Fibroblast of villous mesenchyme (primary cell): ENCODE measurements around the gene ZKSCAN5. TPM values are rescaled to one million over a fixed set of nuclear protein-coding genes. Genes with fewer than 3 reads are reported as not detected.
"Not testable (repeated sequence)": the region's sequence is repeated elsewhere in the genome, so short reads cannot be mapped to it uniquely, and the experiment has no call there.

Experiments used
- DNase-seq: peaks from one replicate; pipeline ENCODE4 v3.0.0-alpha.2; 2010; ENCODE audit warnings: low read depth
- H3K4me3 ChIP-seq: 2 replicates; pipeline ENCODE4 v1.5.1; 2011; ENCODE audit warnings: low read depth, mild to moderate bottlenecking, low read length
- total RNA-seq: library from RNA; depleted of rRNA; stranded (reverse); fragments of >200 nt; gene quantifications from 2 replicates; pipeline ENCODE4 v1.2.3, GENCODE V29; 2012
- TF ChIP-seq, protein P1 (sequence below): IDR thresholded peaks from 2 replicates; pipeline ENCODE4 v1.5.1; 2012; ENCODE audit warnings: low read depth, mild to moderate bottlenecking, low read length; ENCODE audit not compliant: insufficient read depth

The ZKSCAN5 gene
- total RNA-seq, 1 donor = 17.7 TPM

DNA sequence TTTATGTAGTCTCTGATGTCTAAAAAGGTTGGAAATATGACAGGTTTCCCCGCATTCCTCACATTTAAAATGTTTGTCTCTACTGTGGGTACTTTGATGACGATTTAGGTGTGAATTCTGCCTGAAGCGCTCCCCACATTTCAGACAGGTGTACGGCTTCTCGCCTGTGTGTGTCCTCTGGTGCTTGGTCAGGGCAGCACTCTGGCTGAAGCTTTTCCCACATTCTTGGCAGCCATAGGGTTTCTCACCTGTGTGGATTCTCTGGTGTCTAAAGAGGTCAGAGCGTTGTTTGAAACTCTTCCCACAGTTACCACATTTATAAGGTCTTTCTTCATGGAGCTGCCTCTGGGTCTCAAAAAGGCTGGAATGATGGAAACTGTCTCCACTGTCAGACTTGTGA is 10.6 kb upstream of the ZKSCAN5 start:
- no peak for DNase-seq
- no peak overlapping the region for H3K4me3 ChIP-seq
- TF ChIP-seq, protein P1, sequence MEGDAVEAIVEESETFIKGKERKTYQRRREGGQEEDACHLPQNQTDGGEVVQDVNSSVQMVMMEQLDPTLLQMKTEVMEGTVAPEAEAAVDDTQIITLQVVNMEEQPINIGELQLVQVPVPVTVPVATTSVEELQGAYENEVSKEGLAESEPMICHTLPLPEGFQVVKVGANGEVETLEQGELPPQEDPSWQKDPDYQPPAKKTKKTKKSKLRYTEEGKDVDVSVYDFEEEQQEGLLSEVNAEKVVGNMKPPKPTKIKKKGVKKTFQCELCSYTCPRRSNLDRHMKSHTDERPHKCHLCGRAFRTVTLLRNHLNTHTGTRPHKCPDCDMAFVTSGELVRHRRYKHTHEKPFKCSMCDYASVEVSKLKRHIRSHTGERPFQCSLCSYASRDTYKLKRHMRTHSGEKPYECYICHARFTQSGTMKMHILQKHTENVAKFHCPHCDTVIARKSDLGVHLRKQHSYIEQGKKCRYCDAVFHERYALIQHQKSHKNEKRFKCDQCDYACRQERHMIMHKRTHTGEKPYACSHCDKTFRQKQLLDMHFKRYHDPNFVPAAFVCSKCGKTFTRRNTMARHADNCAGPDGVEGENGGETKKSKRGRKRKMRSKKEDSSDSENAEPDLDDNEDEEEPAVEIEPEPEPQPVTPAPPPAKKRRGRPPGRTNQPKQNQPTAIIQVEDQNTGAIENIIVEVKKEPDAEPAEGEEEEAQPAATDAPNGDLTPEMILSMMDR = no peak

DNA sequence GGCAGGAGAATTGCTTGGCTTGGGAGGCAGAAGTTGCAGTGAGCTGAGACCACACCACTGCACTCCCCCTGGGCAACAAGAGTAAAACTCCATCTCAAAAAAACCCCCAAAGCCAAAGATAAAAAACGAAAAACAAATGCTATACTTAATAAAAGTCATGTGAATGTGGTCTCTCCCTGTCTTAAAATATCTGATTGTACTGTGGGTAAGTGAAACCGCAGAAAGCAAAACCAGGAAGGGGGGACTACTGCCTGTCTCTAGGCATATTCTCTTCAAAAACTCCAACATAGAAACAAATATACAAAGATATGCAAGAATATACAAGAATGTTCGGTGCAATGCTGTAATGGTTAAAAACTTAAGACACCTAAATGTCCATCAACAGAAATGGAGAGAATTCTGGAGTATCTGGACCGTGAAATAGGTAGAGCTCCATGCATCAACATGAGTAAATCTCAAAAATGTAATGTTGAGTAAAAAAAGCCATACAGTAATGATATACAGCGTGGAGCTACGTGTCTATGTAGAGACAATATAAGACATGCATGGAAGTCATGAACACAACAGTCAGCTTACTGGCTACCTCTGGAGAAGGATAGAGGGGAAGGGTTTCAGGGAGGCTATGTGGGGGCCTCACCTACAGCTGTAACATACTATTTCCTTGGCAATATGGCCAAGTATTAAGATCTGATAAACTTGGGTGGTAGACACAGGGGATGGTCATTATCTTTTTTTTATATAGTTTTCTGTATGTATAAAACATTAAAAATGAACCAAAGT is 6.5 kb upstream of the ZKSCAN5 start:
- TF ChIP-seq, protein P1 = no peak
- no peak for DNase-seq
- peak overlapping the region; percentile 90 for H3K4me3 ChIP-seq

DNA sequence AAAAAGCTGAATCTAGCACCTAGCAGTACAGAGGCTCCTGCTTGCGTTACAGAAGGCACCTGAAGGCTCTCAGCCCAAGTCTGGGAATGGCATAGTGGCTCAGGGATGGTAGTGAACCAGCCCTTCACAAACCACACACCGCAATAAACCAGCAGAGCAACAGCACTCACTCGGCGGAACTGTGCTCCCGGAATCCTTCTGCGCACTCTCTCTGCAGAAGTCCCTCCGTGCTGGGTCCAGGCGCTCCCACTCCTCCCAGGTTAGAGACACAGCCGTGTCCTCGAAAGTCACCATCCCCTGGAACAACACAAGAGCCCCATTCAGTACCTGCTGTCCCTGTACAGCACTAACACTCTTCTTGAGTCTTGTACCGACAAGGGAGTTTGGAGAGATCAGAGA is 5.9 kb upstream of the ZKSCAN5 start:
- peak overlapping the region; percentile 90 for H3K4me3 ChIP-seq
- DNase-seq = no peak
- TF ChIP-seq, protein P1 = no peak

DNA sequence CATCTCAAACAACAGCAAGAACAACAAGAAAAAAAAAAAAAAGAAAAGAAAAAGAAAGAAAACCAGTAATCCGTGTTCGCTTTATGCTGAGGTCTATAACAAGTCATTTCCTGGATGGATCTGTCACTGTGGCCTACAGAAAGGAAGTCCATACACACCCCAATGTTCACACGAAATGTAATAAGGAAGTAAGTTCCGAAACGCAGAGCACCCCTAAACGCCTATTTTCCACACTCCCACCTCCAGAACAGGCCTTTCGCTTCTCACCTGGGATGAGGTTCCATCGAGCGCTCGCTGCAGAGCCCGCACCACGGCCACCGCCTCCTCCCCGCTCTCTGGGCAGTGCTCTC is 5.1 kb upstream of the ZKSCAN5 start:
- DNase-seq = peak; percentile 21
- H3K4me3 ChIP-seq = peak overlapping the region; percentile 90
- TF ChIP-seq, protein P1 = no peak

DNA sequence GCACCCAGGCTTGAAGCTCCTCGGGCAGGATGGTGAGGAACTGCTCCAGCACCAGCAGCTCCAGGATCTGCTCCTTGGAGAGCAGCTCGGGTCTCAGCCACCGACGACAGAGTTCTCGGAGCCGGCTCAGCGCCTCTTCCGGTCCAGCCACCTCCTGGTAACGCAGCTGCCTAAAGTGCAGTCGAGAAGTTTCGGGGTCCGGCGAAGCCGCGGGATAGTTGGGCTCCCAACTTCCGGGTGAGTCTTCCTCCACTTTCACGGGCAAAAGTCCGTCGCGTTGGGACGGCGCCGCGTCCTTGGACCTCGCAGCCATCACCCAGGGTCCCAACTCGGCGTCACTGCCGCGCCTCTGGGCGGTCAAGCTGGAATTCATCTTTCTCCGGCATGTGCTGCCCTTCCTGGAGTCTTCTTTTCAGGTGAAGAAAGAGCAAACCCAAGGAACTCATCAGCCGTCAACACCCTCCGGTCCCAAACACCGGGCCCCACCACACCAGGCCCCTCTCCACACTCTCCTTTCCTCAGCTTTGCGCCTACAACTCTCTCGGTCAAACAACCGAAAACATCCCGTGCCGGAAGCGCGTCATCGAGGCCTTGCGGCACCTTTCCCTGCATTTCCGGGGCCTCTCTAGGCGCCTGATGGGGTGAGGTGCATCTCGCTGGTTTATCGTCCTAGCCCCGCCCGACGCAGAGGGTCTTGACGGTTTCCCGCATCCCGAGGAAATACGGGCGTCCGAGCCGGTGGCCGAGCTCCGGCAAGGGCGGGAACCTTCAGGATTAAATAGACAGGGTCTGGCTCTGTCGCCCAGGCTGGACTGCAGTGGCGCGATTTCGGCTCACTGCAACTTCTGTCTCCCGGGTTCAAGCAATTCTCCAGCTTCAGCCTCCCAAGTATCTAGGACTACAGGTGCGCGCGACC is 4.5 kb upstream of the ZKSCAN5 start, which contains the start of gene ZNF394:
Gene ZNF394 (minus strand): TSS at position 561 of the 916 bp plus-strand sequence. CDS start 188 bp downstream, at position 373.
- peak within 1 kb of the TSS; percentile 90 for H3K4me3 ChIP-seq
- TF ChIP-seq, protein P1 = no peak
- peak; percentile 94 for DNase-seq

DNA sequence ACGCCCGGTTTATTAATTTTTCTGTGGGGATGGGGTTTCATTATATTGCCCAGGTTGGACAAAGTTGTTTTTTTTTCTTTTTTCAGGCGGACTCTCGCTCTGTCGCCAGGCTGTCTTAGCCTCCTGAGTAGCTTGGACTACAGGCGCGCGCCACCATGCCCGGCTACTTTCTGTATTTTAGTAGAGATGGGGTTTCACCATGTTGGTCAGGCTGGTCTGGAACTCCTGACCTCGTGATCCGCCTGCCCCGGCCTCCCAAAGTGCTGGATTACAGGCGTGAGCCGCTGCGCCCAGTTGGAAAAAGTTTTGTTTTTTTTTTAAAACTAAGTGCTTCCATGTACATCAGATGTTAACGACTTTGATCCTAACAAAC is 3.8 kb upstream of the ZKSCAN5 start:
- H3K4me3 ChIP-seq = peak overlapping the region; percentile 90
- no peak for DNase-seq
- TF ChIP-seq, protein P1 = no peak

DNA sequence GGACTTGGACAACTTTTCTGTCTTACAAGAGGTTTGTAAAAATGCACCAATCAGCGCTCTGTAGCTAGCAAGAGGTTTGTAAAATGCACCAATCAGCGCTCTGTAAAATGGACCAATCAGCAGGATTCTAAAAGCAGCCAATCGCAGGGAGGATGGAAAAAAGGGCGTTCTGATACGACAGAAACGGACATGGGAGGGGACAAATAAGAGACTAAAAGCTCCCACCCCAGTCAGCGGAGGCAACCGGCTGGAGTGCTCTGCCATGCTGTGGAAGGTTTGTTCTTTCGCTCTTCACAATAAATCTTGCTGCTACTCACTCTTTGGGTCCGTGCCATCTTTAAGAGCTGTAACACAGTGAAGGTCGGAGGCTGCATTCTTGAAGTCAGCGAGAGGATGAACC is 3.2 kb upstream of the ZKSCAN5 start:
- not testable (repeated sequence) for H3K4me3 ChIP-seq, DNase-seq
